ENCODE results near the gene RIMBP2. TPM values are rescaled to one million over a fixed set of nuclear protein-coding genes. Genes with fewer than 3 reads are reported as not detected.

Gene RIMBP2
- total RNA-seq, 4 donors from 2014 or later, result 0.22 to 1.4 (median 1.2) TPM; not detected in 1

DNA sequence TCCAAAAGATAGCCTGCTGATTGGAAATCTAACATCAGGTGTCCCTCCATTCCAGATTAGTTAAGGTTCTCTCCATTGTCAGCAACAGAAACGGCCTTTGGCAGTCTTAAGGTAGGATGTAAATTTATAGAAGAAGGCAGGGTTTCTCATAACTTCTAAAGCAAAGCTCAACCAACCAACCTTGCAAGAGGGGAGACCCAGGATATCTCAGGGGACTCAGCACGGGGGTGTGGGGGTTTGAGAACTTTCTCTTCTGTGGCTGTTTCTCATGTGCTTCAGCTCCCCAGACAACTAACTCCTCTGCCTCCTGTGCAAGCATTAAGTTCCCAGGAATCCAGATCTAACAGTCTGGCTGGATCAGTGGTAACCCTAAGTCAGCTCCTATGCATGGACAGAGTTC is 148.1 kb downstream of the RIMBP2 start:
- no peaks in the 10 kb centered on the region for H3K27me3 ChIP-seq
- H3K36me3 ChIP-seq, result no peaks in the 10 kb centered on the region
- no peak for DNase-seq (ENCODE audit: low spot score in 2 of 2)
- peaks cover 0 to 42% (median 3%) of the 10 kb centered on the region in 4 donors for H3K9me3 ChIP-seq
- H3K4me3 ChIP-seq, result no peak overlapping the region
- no peaks in the 10 kb centered on the region for H3K4me1 ChIP-seq
- WGBS, 2 donors, result 61 to 69% methylated on average over 2 of the region's 2 CpGs
- TF ChIP-seq POLR2A (IDR thresholded peaks at IDR 0.05), result no peak
- TF ChIP-seq EP300 (IDR thresholded peaks at IDR 0.05), result no peak
- TF ChIP-seq, protein P1, sequence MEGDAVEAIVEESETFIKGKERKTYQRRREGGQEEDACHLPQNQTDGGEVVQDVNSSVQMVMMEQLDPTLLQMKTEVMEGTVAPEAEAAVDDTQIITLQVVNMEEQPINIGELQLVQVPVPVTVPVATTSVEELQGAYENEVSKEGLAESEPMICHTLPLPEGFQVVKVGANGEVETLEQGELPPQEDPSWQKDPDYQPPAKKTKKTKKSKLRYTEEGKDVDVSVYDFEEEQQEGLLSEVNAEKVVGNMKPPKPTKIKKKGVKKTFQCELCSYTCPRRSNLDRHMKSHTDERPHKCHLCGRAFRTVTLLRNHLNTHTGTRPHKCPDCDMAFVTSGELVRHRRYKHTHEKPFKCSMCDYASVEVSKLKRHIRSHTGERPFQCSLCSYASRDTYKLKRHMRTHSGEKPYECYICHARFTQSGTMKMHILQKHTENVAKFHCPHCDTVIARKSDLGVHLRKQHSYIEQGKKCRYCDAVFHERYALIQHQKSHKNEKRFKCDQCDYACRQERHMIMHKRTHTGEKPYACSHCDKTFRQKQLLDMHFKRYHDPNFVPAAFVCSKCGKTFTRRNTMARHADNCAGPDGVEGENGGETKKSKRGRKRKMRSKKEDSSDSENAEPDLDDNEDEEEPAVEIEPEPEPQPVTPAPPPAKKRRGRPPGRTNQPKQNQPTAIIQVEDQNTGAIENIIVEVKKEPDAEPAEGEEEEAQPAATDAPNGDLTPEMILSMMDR (IDR thresholded peaks at IDR 0.05), result no peak
- H3K27ac ChIP-seq, result no peak overlapping the region

DNA sequence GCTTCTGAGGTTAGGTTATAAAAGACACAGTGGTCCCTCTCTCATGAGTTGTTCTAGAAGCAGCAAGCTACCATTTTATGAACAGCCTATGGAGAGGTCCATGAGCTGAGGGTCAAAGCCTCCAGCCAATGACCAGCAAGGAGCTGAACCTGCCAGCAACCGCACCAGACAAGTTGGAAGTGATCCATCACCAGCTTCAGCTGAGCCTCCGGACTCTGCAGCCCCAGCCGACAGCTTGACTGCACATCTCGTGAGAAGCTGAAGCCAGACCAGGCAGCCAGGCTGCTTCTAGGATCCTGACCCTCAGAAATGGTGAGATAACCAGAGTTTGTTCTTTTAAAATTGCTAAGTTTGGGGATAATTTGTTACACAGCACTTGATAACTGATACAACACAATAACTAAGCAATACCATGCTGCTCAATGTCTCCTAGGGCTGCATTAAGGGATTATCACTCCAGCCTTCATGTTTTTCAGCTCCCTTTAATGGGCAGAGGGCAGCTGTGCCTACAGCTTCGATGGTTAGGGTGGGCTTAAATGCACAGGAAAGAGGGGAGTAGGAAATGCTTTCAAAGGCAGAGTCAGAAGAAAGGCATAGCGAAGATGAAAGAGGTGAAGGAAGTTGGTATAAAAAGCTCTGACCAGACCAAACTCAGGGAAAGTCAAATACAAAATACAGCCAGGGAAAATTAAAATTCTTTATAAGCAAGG is 149.5 kb downstream of the RIMBP2 start:
- 77 to 78% methylated on average over 6 of the region's 6 CpGs for WGBS, 2 donors
- Histone ChIP-seq H3K27me3 (no peaks in the 10 kb centered on the region), H3K9me3 (peaks cover 0 to 42% (median 3%) of the 10 kb centered on the region in 4 donors), H3K27ac (no peak overlapping the region), H3K4me1 (no peaks in the 10 kb centered on the region), H3K4me3 (no peak overlapping the region), H3K36me3 (no peaks in the 10 kb centered on the region)
- no peak for DNase-seq (ENCODE audit: low spot score in 2 of 2)
- TF ChIP-seq, protein P1 (IDR thresholded peaks at IDR 0.05), result no peak

DNA sequence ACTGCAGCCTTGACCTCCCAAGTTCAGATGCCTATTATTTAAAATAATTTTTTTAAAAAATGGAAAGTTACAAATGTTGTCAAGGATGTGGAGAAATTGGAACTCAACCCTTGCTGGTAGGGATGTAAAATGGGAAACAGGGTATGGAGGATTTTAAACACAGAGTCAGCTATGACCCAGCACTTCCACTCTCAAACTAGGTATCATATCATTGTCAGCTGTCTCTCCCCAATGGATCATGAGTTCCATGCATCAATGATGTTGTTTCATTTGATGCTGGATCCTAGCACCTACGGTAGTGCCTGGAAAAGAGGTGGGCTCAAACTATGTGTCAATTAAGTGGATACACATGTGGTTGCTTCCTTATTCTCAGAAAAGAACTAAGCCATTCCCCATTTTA is 150.9 kb downstream of the RIMBP2 start:
- TF ChIP-seq EP300 (IDR thresholded peaks at IDR 0.05) (no peak), POLR2A (IDR thresholded peaks at IDR 0.05) (no peak)
- TF ChIP-seq, protein P1 (IDR thresholded peaks at IDR 0.05), result no peak
- Histone ChIP-seq H3K27me3 (no peaks in the 10 kb centered on the region), H3K4me3 (no peak overlapping the region), H3K27ac (no peak overlapping the region), H3K36me3 (no peaks in the 10 kb centered on the region), H3K9me3 (peaks cover 0 to 32% (median 3%) of the 10 kb centered on the region in 4 donors), H3K4me1 (no peaks in the 10 kb centered on the region)
- DNase-seq (ENCODE audit: low spot score in 2 of 2), result no peak
- 85 to 100% methylated on average over 1 of the region's 1 CpG for WGBS, 2 donors

DNA sequence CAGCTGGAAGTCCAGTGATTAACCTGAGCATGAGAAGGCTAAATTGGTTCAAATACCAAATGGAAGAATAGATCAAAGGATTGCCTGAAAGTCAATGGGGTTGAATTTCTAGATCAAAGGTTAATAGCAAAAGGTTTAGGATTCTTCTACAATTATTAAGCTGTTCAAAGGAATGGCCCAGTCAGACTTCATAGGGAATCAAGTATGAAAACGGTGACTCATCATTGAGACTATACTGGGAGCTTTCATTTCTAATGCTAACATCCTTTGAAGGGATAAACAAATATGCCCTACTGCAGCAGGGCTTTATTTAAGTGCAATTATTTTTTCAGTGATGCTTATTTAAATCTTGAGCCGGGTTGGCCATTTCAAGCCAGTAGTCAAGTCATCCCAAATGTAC is 152.8 kb downstream of the RIMBP2 start:
- Histone ChIP-seq H3K27me3 (no peaks in the 10 kb centered on the region), H3K4me3 (no peak overlapping the region), H3K27ac (no peak overlapping the region), H3K9me3 (peaks cover 0 to 36% (median 3%) of the 10 kb centered on the region in 4 donors), H3K36me3 (no peaks in the 10 kb centered on the region), H3K4me1 (no peaks in the 10 kb centered on the region)
- TF ChIP-seq POLR2A (IDR thresholded peaks at IDR 0.05) (no peak), EP300 (IDR thresholded peaks at IDR 0.05) (no peak)
- TF ChIP-seq, protein P1 (IDR thresholded peaks at IDR 0.05), result no peak
- no peak for DNase-seq (ENCODE audit: low spot score in 2 of 2)
- WGBS, 2 donors, result 61 to 65% methylated on average over 2 of the region's 2 CpGs

DNA sequence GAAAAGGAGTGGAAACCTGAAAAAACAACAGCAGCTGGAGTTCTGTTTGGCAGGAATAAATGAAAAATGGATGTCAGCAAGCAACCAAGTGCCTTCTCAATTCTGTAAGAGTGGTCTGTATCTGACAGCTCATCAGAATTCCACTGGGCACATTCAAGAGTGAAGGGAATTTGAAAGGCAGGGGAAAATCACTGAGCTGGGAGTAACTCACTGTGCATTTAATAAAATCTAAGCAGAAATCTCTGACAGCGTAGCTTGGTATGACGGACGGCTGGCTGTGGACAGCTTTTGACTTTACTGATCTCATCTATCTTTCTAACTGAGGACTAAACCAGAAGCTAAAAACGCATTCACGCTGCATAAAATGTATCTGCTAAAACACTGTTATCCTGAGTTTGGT is 153.4 kb downstream of the RIMBP2 start:
- Histone ChIP-seq H3K4me1 (no peaks in the 10 kb centered on the region), H3K27ac (no peak overlapping the region), H3K4me3 (no peak overlapping the region), H3K9me3 (peaks cover 0 to 36% (median 3%) of the 10 kb centered on the region in 4 donors), H3K27me3 (no peaks in the 10 kb centered on the region), H3K36me3 (no peaks in the 10 kb centered on the region)
- TF ChIP-seq POLR2A (IDR thresholded peaks at IDR 0.05), result no peak
- TF ChIP-seq, protein P1 (IDR thresholded peaks at IDR 0.05), result no peak
- no peak for DNase-seq (ENCODE audit: low spot score in 2 of 2)
- 65 to 66% methylated on average over 5 of the region's 5 CpGs for WGBS, 2 donors

All from tibial nerve (tissue), 4 donors.